Hepatocyte (in vitro differentiated cells): Measurements from ENCODE around the gene CHST2. TPM values are rescaled to one million over a fixed set of nuclear protein-coding genes. Genes with fewer than 3 reads are reported as not detected.
A peak's percentile ranks its signal among the peaks of the same experiment; 100 is the strongest.
"Not testable (repeated sequence)": the region's sequence is repeated elsewhere in the genome, so short reads cannot be mapped to it uniquely, and the experiment has no call there.

Experiments used
- DNase-seq: peaks from one replicate; pipeline ENCODE4 v3.0.0-alpha.2; 2016; ENCODE audit warnings: low spot score
- H2AFZ ChIP-seq: fragments of 200-600 bp; sonication (generic); 2 replicates; pipeline ENCODE4 v1.6.0; 2016; ENCODE audit warnings: antibody characterized with exemption, mild to moderate bottlenecking
- H3K27ac ChIP-seq: fragments of 200-600 bp; sonication (generic); 2 replicates; pipeline ENCODE4 v1.5.1; 2016; ENCODE audit warnings: mild to moderate bottlenecking
- H3K27me3 ChIP-seq: fragments of 200-600 bp; sonication (generic); 2 replicates; pipeline ENCODE4 v1.6.1; 2016
- H3K36me3 ChIP-seq: fragments of 200-600 bp; sonication (generic); replicated peaks from 2 replicates; pipeline ENCODE4 v1.5.1; 2016; ENCODE audit warnings: low read depth; ENCODE audit not compliant: insufficient read depth
- H3K4me1 ChIP-seq: fragments of 200-600 bp; sonication (generic); 2 replicates; pipeline ENCODE4 v1.5.1; 2016; ENCODE audit warnings: mild to moderate bottlenecking, moderate library complexity; ENCODE audit not compliant: insufficient read depth
- H3K4me2 ChIP-seq: fragments of 200-600 bp; sonication (generic); 2 replicates; pipeline ENCODE4 v1.6.0; 2016
- H3K4me3 ChIP-seq: fragments of 200-600 bp; sonication (generic); 2 replicates; pipeline ENCODE4 v1.5.1; 2016; ENCODE audit warnings: mild to moderate bottlenecking
- H3K79me2 ChIP-seq: fragments of 200-600 bp; sonication (generic); 2 replicates; pipeline ENCODE4 v1.6.0; 2017; ENCODE audit warnings: mild to moderate bottlenecking
- H3K9me2 ChIP-seq: fragments of 200-600 bp; sonication (generic); replicated peaks from 2 replicates; pipeline ENCODE4 v1.6.0; 2017; ENCODE audit warnings: mild to moderate bottlenecking; ENCODE audit not compliant: insufficient read depth
- H3K9me3 ChIP-seq: fragments of 200-600 bp; sonication (generic); 2 replicates; pipeline ENCODE4 v1.5.1; 2016; ENCODE audit warnings: low read depth, mild to moderate bottlenecking
- H4K20me1 ChIP-seq: fragments of 200-600 bp; sonication (generic); 2 replicates; pipeline ENCODE4 v1.6.0; 2016; ENCODE audit warnings: mild to moderate bottlenecking; ENCODE audit not compliant: insufficient read depth, poor library complexity, severe bottlenecking
- EZH2 ChIP-seq: fragments of 200-600 bp; sonication (generic); IDR thresholded peaks from 2 replicates; pipeline ENCODE4 v1.6.1; 2016; ENCODE audit warnings: antibody characterized with exemption, mild to moderate bottlenecking, borderline replicate concordance
- EZH2phosphoT487 ChIP-seq: fragments of 200-600 bp; sonication (generic); IDR thresholded peaks from one replicate; pipeline ENCODE4 v1.6.1; 2018; ENCODE audit warnings: antibody characterized with exemption, mild to moderate bottlenecking, low read depth, moderate library complexity; ENCODE audit not compliant: unreplicated experiment, severe bottlenecking
- WGBS: methylation state at CpG from one replicate; pipeline ENCODE4 v1.1.6; 2016; ENCODE audit warnings: low lambda C conversion rate; ENCODE audit errors: missing lambda C conversion rate; 5-methylcytosine and 5-hydroxymethylcytosine counted together
- polyA plus RNA-seq: library from polyadenylated mRNA; unstranded; fragments of >200 nt; fragmentation: Nextera tagmentation; extraction: Ambion mirVana; gene quantifications from 2 replicates; pipeline ENCODE4 v1.2.1, GENCODE V29; 2016
- total RNA-seq: library from RNA; depleted of rRNA; stranded (reverse); fragments of >200 nt; gene quantifications from 2 replicates; pipeline ENCODE4 v1.2.3, GENCODE V29; 2014
- TF ChIP-seq, protein P1 (sequence below): fragments of 200-600 bp; sonication (generic); IDR thresholded peaks from 2 replicates; pipeline ENCODE4 v1.5.1; 2016; ENCODE audit warnings: antibody characterized with exemption, mild to moderate bottlenecking; ENCODE audit not compliant: poor library complexity

The CHST2 gene, protein sequence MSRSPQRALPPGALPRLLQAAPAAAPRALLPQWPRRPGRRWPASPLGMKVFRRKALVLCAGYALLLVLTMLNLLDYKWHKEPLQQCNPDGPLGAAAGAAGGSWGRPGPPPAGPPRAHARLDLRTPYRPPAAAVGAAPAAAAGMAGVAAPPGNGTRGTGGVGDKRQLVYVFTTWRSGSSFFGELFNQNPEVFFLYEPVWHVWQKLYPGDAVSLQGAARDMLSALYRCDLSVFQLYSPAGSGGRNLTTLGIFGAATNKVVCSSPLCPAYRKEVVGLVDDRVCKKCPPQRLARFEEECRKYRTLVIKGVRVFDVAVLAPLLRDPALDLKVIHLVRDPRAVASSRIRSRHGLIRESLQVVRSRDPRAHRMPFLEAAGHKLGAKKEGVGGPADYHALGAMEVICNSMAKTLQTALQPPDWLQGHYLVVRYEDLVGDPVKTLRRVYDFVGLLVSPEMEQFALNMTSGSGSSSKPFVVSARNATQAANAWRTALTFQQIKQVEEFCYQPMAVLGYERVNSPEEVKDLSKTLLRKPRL
- total RNA-seq (14.4 and 16.1 TPM in 2 replicates), polyA plus RNA-seq (12.2 and 12.5 TPM in 2 replicates)

DNA sequence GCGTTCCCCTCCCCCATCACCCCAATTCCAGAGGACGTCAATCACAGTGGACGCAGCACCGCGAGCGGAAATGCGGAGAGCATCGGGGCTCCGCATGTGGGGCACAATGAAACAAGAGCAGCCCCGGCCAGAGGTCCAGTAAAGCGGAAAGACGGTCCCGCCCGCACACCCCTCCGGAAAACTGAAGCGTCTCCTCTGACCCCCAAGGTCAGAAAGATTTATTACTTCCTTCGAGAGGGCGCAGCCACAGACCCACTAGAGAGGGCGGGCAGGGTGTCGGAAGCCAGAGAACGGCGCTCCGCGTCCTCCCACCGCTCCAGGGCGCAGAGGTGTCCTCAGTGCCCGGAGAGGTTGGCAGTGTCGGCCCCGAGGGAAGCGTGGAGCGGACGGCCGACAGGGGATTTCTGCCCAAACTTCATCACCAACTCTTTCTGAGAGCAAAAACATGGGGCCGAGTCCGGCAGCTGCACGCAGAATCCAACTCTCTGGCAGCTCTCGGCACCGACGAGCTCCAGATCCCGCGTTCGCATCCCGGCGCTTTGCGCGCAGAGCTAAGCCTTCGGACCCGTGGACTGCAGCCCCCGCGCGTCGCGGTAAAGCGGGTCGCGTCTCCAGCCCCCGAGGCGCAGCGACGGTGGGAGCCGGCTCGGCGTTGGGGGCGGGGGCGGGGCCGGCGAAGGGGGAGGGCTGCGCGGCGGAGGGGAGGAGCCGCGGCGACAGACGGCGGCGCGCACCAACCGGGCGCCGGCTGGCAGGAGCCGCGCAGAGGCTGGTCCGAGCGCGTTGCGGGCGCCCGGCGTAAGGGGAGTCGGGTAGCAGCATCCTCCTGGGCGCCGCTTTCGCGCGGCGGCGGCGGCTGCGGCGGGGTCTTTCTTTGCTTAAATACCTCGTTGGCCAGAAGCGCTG is at the start of gene CHST2:
Gene CHST2, plus strand, starts transcription at position 763 of the 906 bp plus-strand sequence. CDS start 1,046 bp downstream, outside the sequence.
- 3% methylated on average over 62 of the region's 102 CpGs for WGBS
- DNase-seq = peak; percentile 84
- TF ChIP-seq EZH2phosphoT487 (peak; percentile 21), EZH2 (no peak)
- TF ChIP-seq, protein P1, sequence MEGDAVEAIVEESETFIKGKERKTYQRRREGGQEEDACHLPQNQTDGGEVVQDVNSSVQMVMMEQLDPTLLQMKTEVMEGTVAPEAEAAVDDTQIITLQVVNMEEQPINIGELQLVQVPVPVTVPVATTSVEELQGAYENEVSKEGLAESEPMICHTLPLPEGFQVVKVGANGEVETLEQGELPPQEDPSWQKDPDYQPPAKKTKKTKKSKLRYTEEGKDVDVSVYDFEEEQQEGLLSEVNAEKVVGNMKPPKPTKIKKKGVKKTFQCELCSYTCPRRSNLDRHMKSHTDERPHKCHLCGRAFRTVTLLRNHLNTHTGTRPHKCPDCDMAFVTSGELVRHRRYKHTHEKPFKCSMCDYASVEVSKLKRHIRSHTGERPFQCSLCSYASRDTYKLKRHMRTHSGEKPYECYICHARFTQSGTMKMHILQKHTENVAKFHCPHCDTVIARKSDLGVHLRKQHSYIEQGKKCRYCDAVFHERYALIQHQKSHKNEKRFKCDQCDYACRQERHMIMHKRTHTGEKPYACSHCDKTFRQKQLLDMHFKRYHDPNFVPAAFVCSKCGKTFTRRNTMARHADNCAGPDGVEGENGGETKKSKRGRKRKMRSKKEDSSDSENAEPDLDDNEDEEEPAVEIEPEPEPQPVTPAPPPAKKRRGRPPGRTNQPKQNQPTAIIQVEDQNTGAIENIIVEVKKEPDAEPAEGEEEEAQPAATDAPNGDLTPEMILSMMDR = no peak
- H3K79me2 ChIP-seq = peaks cover 7% of the 10 kb centered on the region
- H3K9me2 ChIP-seq = no peaks in the 10 kb centered on the region
- H3K4me1 ChIP-seq = no peaks in the 10 kb centered on the region
- peaks cover 65% of the 10 kb centered on the region for H3K27me3 ChIP-seq
- peak within 1 kb of the TSS; percentile 83 for H3K4me2 ChIP-seq
- H3K9me3 ChIP-seq = no peaks in the 10 kb centered on the region
- peak within 1 kb of the TSS; percentile 98 for H2AFZ ChIP-seq
- no peaks in the 10 kb centered on the region for H3K36me3 ChIP-seq
- no peaks in the 10 kb centered on the region for H4K20me1 ChIP-seq
- peak within 1 kb of the TSS; percentile 77 for H3K4me3 ChIP-seq
- H3K27ac ChIP-seq = peak within 1 kb of the TSS; percentile 73

DNA sequence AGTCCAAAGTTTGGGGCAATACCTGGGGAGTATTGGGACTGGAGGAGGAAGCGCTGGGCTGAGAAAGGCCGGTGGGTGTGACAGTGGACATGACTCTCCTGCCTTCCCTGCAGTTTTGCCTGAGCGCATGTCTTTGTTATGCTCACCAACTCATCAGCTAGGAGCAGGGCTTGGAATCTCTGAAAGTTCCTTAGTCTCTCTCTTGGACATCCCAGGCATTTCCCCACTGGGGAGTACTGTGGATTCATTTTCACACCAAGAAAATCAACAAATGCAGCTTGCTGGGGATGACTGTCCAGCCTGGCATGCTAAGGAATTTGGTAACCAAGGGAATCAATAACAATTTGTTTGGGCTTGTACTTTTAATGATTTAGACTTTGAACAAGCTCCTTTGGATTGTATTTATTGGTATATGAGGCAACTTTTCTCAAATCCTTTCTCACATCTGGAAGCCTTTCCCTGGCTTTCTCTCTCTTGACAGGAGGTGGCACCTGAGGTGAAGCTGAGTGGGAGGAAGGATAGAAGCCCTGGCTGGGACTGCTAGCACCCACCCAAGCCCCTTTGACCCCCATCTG is 48.5 kb upstream of the CHST2 start:
- no peaks in the 10 kb centered on the region for H3K9me2 ChIP-seq
- no peaks in the 10 kb centered on the region for H3K4me1 ChIP-seq
- DNase-seq = peak; percentile 23
- H4K20me1 ChIP-seq = no peaks in the 10 kb centered on the region
- H2AFZ ChIP-seq = no peak overlapping the region
- no peak overlapping the region for H3K27ac ChIP-seq
- H3K79me2 ChIP-seq = no peaks in the 10 kb centered on the region
- no peak overlapping the region for H3K4me3 ChIP-seq
- no peaks in the 10 kb centered on the region for H3K36me3 ChIP-seq
- no peak overlapping the region for H3K4me2 ChIP-seq
- TF ChIP-seq, protein P1 = no peak
- TF ChIP-seq EZH2phosphoT487 (no peak), EZH2 (no peak)
- 74% methylated on average over 3 of the region's 3 CpGs for WGBS
- no peaks in the 10 kb centered on the region for H3K27me3 ChIP-seq
- no peaks in the 10 kb centered on the region for H3K9me3 ChIP-seq

GRCh38 chr3:143071776-143072175 is 47.8 kb upstream of the CHST2 start:
- no peaks in the 10 kb centered on the region for H3K27me3 ChIP-seq
- no peak overlapping the region for H3K27ac ChIP-seq
- DNase-seq = no peak
- H4K20me1 ChIP-seq = no peaks in the 10 kb centered on the region
- H3K4me3 ChIP-seq = no peak overlapping the region
- no peaks in the 10 kb centered on the region for H3K36me3 ChIP-seq
- H3K9me2 ChIP-seq = no peaks in the 10 kb centered on the region
- H3K79me2 ChIP-seq = no peaks in the 10 kb centered on the region
- 94% methylated on average over 6 of the region's 6 CpGs for WGBS
- no peaks in the 10 kb centered on the region for H3K4me1 ChIP-seq
- no peak overlapping the region for H3K4me2 ChIP-seq
- TF ChIP-seq EZH2phosphoT487 = no peak
- TF ChIP-seq EZH2 = no peak
- no peaks in the 10 kb centered on the region for H3K9me3 ChIP-seq
- H2AFZ ChIP-seq = no peak overlapping the region

- H3K4me2 ChIP-seq, H3K36me3 ChIP-seq, H3K27ac ChIP-seq, H4K20me1 ChIP-seq, H3K4me1 ChIP-seq, H2AFZ ChIP-seq, H3K9me3 ChIP-seq, H3K9me2 ChIP-seq, H3K79me2 ChIP-seq, H3K27me3 ChIP-seq, H3K4me3 ChIP-seq, DNase-seq: not testable (repeated sequence)
- 80% methylated on average over 12 of the region's 12 CpGs for WGBS
These were observed 47.1 kb upstream of the CHST2 start for GRCh38 chr3:143072298-143073020.

DNA sequence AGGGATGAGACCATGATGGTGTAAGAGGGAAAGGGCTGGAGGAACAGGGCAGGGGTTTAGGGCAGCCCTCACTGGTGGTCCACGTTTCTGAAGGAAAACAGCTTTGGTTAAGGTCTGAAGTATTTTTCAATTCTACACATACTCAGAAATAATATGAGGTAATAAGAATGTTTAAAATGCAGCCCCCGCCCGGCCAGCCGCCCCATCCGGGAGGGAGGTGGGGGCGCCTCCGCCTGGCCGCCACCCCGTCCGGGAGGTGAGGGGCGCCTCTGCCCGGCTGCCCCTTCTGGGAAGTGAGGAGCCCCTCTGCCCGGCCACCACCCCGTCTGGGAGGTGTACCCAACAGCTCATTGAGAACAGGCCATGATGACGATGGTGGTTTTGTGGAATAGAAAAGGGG is 46.0 kb upstream of the CHST2 start:
- H3K4me3 ChIP-seq, H3K4me2 ChIP-seq, H3K36me3 ChIP-seq, H3K9me3 ChIP-seq, H3K79me2 ChIP-seq, H2AFZ ChIP-seq, H3K27me3 ChIP-seq, DNase-seq, H3K27ac ChIP-seq, H4K20me1 ChIP-seq, H3K4me1 ChIP-seq, H3K9me2 ChIP-seq: not testable (repeated sequence)
- 97% methylated on average over 15 of the region's 15 CpGs for WGBS
